Ascending aorta (tissue), 2 donors: ENCODE data around the gene DHX34. TPM values are rescaled to one million over a fixed set of nuclear protein-coding genes. Genes with fewer than 3 reads are reported as not detected.
"Not testable (repeated sequence)": the region's sequence is repeated elsewhere in the genome, so short reads cannot be mapped to it uniquely, and the experiment has no call there.

Experiments used
- DNase-seq, 2 donors: peaks; one replicate each; pipeline ENCODE4 v3.0.0-alpha.2; 2019; ENCODE audit warnings: low spot score in 2 of 2
- H3K27ac ChIP-seq, 2 donors: fragments of 200-600 bp; sonication (generic); one replicate each; pipeline ENCODE4 v1.5.1; 2016 to 2017; ENCODE audit warnings: mild to moderate bottlenecking in 1 of 2
- H3K27me3 ChIP-seq: fragments of 200-600 bp; sonication (generic); one replicate; pipeline ENCODE4 v1.5.1; 2017
- H3K36me3 ChIP-seq, 2 donors: fragments of 200-600 bp; sonication (generic); one replicate each; pipeline ENCODE4 v1.5.1; 2016
- H3K4me1 ChIP-seq, 2 donors: fragments of 200-600 bp; sonication (generic); one replicate each; pipeline ENCODE4 v1.5.1; 2016 to 2017; ENCODE audit warnings: mild to moderate bottlenecking in 1 of 2
- H3K4me3 ChIP-seq, 2 donors: fragments of 200-600 bp; sonication (generic); one replicate each; pipeline ENCODE4 v1.5.1; 2016 to 2017; ENCODE audit warnings: mild to moderate bottlenecking in 1 of 2
- H3K9me3 ChIP-seq, 2 donors: fragments of 200-600 bp; sonication (generic); one replicate each; pipeline ENCODE4 v1.5.1; 2016
- CTCF ChIP-seq, 3 experiments: fragments of 200-600 bp in 2 of 3; fragments of 450-650 bp in 1 of 3; sonication (generic) in 2 of 3; IDR thresholded peaks; one replicate each; pipeline ENCODE4 v1.5.1; 2016 to 2019; ENCODE audit warnings: antibody characterized with exemption in 3 of 3, mild to moderate bottlenecking in 1 of 3, moderate library complexity in 1 of 3
- intact Hi-C: fragments of 100-400 bp; cut with DNase I; formaldehyde crosslinking; loops from one replicate; pipeline ENCODE4 v1.15.1; 2023
- total RNA-seq: library from RNA; depleted of rRNA; stranded (reverse); fragments of >200 nt; gene quantifications from one replicate; pipeline ENCODE4 v1.1.0, GENCODE V29; 2016

Gene DHX34
- total RNA-seq, 1 donor from 2014 or later, result 8.0 TPM

GRCh38 chr19:47381121-47381520 lies 32.0 kb downstream of the DHX34 start:
- Histone ChIP-seq H3K4me1 (no peaks in the 10 kb centered on the region), H3K9me3 (no peaks in the 10 kb centered on the region), H3K27ac (no peak overlapping the region), H3K4me3 (no peak overlapping the region), H3K27me3 (no peaks in the 10 kb centered on the region), H3K36me3 (peaks cover 41 to 62% of the 10 kb centered on the region in 2 donors)
- TF ChIP-seq CTCF (IDR thresholded peaks at IDR 0.05), result no peak
- intact Hi-C loops, result no loop called here
- DNase-seq, result no peak

GRCh38 chr19:47381653-47382279 lies 32.7 kb downstream of the DHX34 start:
- Histone ChIP-seq H3K36me3 (peaks cover 34 to 55% of the 10 kb centered on the region in 2 donors), H3K4me3 (no peak overlapping the region), H3K27ac (no peak overlapping the region), H3K27me3 (no peaks in the 10 kb centered on the region), H3K4me1 (no peaks in the 10 kb centered on the region), H3K9me3 (no peaks in the 10 kb centered on the region)
- intact Hi-C loops, result no loop called here
- DNase-seq, result no peak
- TF ChIP-seq CTCF (IDR thresholded peaks at IDR 0.05), result no peak

- H3K4me3 ChIP-seq, intact Hi-C loops, H3K9me3 ChIP-seq, DNase-seq, H3K27me3 ChIP-seq, H3K27ac ChIP-seq, H3K4me1 ChIP-seq: not testable (repeated sequence)
- H3K36me3 ChIP-seq, result peaks cover 31 to 36% of the 10 kb centered on the region in 2 donors
These were observed 34.8 kb downstream of the DHX34 start for GRCh38 chr19:47383890-47384289.

GRCh38 chr19:47384533-47384932 lies 35.4 kb downstream of the DHX34 start:
- H3K27ac ChIP-seq, H3K4me1 ChIP-seq, intact Hi-C loops, H3K9me3 ChIP-seq, H3K27me3 ChIP-seq, H3K4me3 ChIP-seq, DNase-seq: not testable (repeated sequence)
- H3K36me3 ChIP-seq, result peaks cover 26 to 30% of the 10 kb centered on the region in 2 donors

GRCh38 chr19:47386582-47386981 lies 37.5 kb downstream of the DHX34 start:
- H3K27me3 ChIP-seq, intact Hi-C loops, H3K27ac ChIP-seq, H3K4me1 ChIP-seq, DNase-seq, H3K9me3 ChIP-seq, H3K4me3 ChIP-seq, H3K36me3 ChIP-seq: not testable (repeated sequence)

GRCh38 chr19:47387623-47388022 lies 38.5 kb downstream of the DHX34 start:
- DNase-seq, H3K36me3 ChIP-seq, H3K27ac ChIP-seq, H3K4me3 ChIP-seq, intact Hi-C loops, H3K27me3 ChIP-seq, H3K4me1 ChIP-seq, H3K9me3 ChIP-seq: not testable (repeated sequence)

GRCh38 chr19:47388721-47389120 lies 39.6 kb downstream of the DHX34 start:
- DNase-seq, H3K36me3 ChIP-seq, H3K4me3 ChIP-seq, H3K27ac ChIP-seq, H3K27me3 ChIP-seq, intact Hi-C loops, H3K9me3 ChIP-seq, H3K4me1 ChIP-seq: not testable (repeated sequence)

- no peaks in the 10 kb centered on the region for H3K9me3 ChIP-seq
- H3K36me3 ChIP-seq, result no peaks in the 10 kb centered on the region
- H3K27me3 ChIP-seq, result no peaks in the 10 kb centered on the region
- H3K27ac ChIP-seq, result no peak overlapping the region
- H3K4me1 ChIP-seq, result no peaks in the 10 kb centered on the region
- no peak for TF ChIP-seq CTCF (IDR thresholded peaks at IDR 0.05)
- H3K4me3 ChIP-seq, result no peak overlapping the region
- intact Hi-C loops, result no loop called here
- peak in 1 of 2 donors; percentile 72 for DNase-seq
These were observed 40.0 kb downstream of the DHX34 start for GRCh38 chr19:47389150-47389556.
